HG02678 (cell line): ENCODE results near the gene SPSB2.

Experiments used
- ATAC-seq: cut with Tn5 transposase; IDR thresholded peaks from one replicate; pipeline ENCODE4 v1.9.1; 2021; ENCODE audit warnings: mild to moderate bottlenecking, moderate library complexity; ENCODE audit not compliant: unreplicated experiment

The SPSB2 gene

GRCh38 chr12:6834873-6835272 is 38.2 kb downstream of the SPSB2 start:
- ATAC-seq, result no peak

GRCh38 chr12:6834254-6834653 is 38.8 kb downstream of the SPSB2 start:
- no peak for ATAC-seq

- ATAC-seq, result no peak
Observed at GRCh38 chr12:6833189-6833890, 39.8 kb downstream of the SPSB2 start.

GRCh38 chr12:6832125-6832524 is 41.0 kb downstream of the SPSB2 start:
- no peak for ATAC-seq

GRCh38 chr12:6831450-6831995 is 41.6 kb downstream of the SPSB2 start:
- no peak for ATAC-seq

- ATAC-seq, result no peak
Observed at GRCh38 chr12:6830999-6831398, 42.1 kb downstream of the SPSB2 start.

GRCh38 chr12:6830286-6830890 is 42.7 kb downstream of the SPSB2 start:
- ATAC-seq, result no peak

GRCh38 chr12:6829536-6830220 is 43.4 kb downstream of the SPSB2 start:
- ATAC-seq, result no peak

- no peak for ATAC-seq
Observed at GRCh38 chr12:6828781-6829535, 44.1 kb downstream of the SPSB2 start.

GRCh38 chr12:6827982-6828780 is 44.9 kb downstream of the SPSB2 start, which contains the start of gene P3H3:
Gene P3H3 (plus strand): TSS chr12:6828407. CDS start chr12:6828441, 34 bp downstream.
- ATAC-seq, result no peak

GRCh38 chr12:6827437-6827911 is 45.6 kb downstream of the SPSB2 start:
- no peak for ATAC-seq

GRCh38 chr12:6826734-6827436 is 46.2 kb downstream of the SPSB2 start:
- no peak for ATAC-seq

GRCh38 chr12:6826125-6826733 is 46.9 kb downstream of the SPSB2 start:
- ATAC-seq, result no peak

- ATAC-seq, result peak; percentile 57
Observed at GRCh38 chr12:6825398-6826124, 47.5 kb downstream of the SPSB2 start.

GRCh38 chr12:6824901-6825381 is 48.2 kb downstream of the SPSB2 start:
- ATAC-seq, result no peak

- ATAC-seq, result no peak
Observed at GRCh38 chr12:6824085-6824775, 48.9 kb downstream of the SPSB2 start.

GRCh38 chr12:6823182-6824084 is 49.7 kb downstream of the SPSB2 start:
- no peak for ATAC-seq
